ENCODE results near the gene CDK2AP2. TPM values are rescaled to one million over a fixed set of nuclear protein-coding genes. Genes with fewer than 3 reads are reported as not detected.
"Not testable (repeated sequence)": the region's sequence is repeated elsewhere in the genome, so short reads cannot be mapped to it uniquely, and the experiment has no call there.

CDK2AP2 gene
- total RNA-seq, 1 donor from 2014 or later: 55.0 TPM

DNA sequence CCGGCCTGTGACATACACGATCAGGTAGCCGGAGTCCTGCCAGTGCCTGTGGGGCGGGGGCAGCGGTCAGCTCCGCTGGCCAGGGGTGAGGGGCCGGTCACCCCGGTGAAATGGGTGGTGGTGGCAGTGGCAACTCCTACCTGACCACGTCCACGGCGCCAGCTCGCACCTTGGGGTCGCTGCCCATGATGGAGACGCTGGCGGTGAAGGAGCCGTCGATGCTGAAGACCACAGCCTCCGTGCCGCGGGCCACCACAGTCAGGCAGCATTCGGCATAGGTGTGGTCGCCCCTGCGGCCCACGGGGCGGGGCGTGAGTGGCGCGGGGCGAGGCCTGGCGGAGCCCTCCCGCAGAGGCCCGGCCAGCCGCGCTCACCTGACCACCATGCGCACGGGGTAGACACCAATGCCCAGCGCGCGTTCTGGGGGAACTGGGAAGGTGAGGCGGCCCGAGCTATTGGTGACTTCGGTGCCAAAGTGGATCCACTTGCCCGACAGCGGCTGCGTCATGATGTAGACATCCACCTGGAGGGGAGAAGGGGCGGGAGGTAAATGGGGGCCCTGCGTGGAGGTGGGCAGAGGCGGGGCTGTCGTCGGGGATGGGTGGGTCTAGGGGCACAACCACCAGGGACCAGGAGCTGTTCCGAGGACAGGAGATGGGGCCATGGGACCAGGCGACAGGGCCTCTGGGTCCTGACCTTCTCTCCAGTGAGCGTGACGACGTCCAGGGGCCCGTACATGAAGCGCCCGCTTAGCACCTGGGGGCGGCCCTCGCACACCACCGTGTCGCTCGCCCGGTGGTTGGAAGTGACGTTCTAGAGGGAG, 14.2 kb downstream of the CDK2AP2 start:
- intact Hi-C loops (cut with micrococcal nuclease): no loop called here
- DNase-seq: no peak
- no peak for ATAC-seq

DNA sequence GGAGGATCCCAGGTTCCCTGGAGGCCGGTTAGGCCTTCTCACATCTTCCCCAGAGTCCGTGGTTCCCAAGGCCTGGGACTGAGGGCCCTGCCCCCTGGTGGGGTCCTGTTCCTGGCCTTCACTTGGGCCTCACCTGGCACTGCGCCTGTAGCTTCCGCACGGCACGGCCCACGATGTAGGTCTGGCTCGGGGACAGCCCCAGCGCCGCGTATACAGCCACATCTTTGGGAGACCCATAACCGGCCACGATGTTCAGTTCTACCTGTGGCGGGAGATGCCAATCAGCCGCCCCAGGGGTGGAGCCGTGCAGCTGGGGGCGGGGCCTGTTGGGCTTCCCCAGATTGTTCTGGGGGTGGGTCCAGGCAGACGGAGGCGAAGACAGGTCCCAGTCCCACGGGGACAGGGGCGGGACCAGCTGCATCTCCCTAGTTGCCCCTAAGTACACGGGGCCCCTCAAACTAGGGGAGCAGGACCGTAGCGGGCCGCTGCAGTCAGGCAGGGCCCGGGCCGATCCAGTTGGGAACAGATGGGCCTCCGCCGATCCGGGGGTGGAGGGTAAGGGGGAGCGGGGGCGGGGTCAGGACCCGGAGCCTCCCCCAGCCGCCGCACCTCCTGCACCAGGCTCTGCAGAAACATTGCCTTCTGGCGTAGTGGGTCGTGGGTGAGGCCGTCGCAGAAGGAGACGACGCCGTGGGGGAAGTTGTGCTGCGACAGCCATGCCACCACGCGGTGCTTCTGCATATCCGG, 15.0 kb downstream of the CDK2AP2 start:
- intact Hi-C loops (cut with micrococcal nuclease): no loop called here
- no peak for DNase-seq

DNA sequence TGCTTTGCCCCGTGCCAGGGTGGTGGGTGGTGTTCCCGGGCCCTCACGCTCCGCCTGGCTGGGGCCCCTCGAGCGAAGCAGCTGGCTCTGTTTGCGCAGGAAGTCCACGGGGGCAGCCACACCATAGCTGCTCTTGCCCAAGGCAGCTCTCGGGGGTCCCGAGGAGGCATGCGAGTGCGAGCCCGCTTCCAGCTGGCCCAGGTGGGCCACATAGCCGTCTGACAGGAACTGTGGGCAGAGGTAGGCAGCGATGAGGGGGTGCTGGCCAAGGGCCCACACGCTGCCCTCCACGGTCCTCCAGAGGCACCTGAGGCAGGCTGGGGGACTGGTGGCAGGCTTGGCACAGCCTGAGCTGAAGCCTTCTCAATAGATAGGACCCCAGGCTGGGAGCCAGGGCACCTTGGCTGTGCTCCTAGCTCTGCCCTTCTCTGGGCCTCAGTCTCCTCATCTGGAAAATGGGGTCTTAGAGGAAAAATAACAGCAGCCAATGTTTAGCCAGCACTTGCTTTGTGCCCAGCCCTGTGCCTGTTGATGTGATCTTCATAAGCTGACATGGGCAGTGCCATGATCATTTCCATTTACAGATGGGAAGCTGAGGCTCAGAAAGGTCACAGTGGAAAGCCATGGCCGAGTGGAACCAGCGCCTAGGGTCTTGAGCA, 15.8 kb downstream of the CDK2AP2 start:
- ATAC-seq (no peak), DNase-seq (no peak)
- intact Hi-C loops (cut with micrococcal nuclease): no loop called here

More for the DNA sequence above, 15.0 kb downstream of the CDK2AP2 start:
- no peak for ATAC-seq

DNA sequence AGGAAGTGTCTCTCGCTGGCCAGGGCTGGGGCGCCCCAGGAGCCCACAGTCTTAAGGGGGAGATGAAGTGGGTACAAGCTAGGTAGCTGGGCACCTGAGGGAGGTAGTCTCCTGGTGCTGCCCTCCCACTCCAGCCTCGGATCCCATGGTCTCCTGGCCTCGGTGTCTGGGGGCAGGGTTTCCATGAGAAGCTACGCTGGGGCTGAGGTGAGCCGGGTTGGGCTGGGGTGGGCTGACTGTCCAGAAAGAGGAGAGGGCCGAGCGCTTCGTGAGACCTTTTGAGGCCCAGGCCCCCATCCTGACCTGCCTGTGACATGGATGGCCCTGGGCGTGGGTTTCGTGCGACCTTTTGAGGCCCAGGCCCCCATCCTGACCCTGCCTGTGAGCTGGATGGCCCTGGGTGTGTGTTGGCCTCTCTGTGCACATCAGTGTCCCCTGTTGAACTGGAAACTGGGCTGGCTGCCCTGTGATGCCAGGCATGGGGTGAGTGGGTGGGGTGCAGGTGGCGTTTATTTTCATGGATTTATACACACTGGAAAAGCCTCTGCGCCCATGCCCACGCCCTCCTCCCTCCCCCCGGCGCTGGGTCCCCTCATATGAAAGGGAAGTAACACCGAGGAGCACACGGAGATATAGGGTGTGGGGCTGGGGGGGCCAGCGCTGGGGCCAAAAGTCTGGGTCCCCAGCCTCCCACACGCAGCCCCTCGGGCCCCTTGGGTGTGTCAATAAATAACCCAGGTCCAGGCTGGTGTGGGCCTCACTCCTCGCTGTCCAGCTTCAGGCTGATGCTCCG, 16.5 kb downstream of the CDK2AP2 start:
- intact Hi-C loops (cut with micrococcal nuclease): no loop called here
- no peak for ATAC-seq
- no peak for DNase-seq

DNA sequence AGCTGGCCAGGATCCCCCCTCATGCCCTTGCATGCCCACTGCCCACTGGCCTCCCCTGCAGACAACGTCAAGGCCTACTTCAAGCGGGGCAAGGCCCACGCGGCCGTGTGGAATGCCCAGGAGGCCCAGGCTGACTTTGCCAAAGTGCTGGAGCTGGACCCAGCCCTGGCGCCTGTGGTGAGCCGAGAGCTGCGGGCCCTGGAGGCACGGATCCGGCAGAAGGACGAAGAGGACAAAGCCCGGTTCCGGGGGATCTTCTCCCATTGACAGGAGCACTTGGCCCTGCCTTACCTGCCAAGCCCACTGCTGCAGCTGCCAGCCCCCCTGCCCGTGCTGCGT, 17.3 kb downstream of the CDK2AP2 start:
- DNase-seq: no peak
- ATAC-seq: no peak
- intact Hi-C loops (cut with micrococcal nuclease): no loop called here

DNA sequence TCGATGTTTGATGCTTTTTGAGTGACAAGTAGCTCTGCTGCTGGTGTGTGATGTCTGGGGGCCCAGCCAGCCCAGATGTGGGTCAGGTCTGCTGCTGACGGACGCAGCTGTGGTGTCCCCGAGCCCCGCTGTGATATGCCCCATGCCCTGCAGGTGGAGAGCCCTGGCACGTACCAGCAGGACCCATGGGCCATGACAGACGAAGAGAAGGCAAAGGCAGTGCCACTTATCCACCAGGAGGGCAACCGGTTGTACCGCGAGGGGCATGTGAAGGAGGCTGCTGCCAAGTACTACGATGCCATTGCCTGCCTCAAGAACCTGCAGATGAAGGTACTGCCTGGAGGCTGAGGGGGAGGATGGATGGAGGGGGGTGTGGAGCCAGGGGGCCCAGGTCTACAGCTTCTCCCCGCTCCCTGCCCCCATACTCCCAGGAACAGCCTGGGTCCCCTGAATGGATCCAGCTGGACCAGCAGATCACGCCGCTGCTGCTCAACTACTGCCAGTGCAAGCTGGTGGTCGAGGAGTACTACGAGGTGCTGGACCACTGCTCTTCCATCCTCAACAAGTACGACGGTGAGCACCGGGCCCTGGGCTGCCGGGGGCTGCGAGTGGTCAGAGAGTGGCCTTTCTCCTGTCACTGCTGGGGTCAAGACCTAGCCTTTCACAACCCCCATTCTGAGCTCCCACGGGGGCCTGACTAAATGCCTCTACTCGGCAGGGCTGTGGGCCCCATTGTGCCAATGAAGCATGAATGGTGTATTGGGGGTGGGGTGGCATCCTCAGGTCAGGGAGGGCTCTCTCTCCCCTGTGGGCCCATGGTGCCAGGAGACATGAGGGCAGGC, 17.9 kb downstream of the CDK2AP2 start:
- no peak for DNase-seq
- no peak for ATAC-seq

DNA sequence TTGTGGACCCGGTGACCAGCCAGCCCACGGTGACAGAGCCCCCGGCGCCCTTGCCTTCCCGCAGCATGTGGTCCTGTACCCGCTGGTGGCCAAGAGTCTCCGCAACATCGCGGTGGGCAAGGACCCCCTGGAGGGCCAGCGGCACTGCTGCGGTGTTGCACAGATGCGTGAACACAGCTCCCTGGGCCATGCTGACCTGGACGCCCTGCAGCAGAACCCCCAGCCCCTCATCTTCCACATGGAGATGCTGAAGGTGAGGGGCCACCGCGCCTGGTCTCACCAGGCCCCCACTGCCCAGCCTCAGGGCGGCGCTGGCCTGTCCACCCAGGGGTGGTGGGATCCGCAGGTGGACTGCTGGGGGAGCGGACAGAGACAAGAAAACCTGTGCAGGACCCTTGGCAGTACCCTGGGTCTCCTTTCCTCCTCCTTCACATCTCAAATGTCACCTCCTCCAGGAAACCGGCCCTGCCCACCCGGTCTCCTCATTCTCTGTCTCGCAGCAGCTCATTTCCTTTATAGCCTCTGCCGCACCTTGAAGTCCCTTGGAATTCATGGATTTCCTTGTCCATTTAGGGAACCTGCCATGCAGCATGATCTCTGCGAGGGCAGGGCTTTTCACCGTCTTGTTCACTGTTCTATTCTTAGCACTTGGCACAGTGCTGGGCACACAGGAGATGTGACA, 18.6 kb downstream of the CDK2AP2 start:
- intact Hi-C loops (cut with micrococcal nuclease): no loop called here
- no peak for ATAC-seq
- DNase-seq: no peak

More for the DNA sequence above, 17.9 kb downstream of the CDK2AP2 start:
- intact Hi-C loops (cut with micrococcal nuclease): no loop called here

DNA sequence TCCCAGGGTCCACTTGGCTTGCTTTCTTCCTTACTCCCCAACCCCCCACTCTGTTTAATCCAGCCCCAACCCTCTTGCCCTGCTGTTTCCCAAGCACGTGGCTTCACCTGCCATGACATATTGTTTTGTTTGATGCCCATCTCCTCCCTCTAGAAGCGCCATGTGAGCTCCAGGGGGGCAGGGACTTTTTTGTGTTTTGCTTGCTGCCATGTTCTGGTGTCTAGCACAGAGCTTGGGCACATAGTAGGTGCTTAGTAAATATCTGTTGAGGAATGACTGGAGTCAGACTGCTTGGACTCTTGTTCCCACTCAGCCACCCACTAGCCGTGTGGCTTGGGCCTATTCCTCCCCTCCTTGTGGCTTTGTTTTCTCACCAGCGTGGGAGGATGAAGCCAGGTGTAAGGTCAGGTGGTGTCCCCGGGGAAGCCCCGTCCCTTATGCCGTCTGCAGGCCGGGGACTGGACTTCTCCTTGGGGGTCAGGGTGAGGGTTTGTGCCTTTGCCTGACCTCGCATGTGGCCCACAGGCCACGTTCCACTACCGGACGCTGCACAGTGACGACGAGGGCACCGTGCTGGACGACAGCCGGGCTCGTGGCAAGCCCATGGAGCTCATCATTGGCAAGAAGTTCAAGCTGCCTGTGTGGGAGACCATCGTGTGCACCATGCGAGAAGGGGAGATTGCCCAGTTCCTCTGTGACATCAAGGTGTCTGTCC, 21.3 kb downstream of the CDK2AP2 start:
- no peak for ATAC-seq

DNA sequence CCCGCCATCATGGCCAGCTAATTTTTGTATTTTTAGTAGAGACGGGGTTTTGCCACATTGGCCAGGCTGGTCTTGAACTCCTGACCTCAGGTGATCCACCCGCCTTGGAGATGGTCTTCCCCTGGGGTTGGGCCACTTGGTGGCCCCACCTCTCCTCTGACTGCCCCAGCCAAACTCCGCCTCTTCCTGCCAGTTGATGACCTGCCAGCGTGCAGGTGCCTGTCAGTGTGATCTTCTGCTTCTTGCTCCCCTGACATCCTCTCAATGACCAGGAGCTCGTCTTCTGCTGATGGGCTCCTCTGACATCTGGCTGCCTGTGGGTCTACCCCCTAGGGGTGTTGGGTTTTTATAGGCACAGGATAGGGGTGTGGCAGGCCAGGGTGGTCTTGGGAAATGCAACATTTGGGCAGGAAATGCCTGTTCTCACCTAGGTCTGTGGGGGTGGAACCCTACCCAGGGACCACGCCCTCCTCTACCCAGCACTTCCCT, 22.0 kb downstream of the CDK2AP2 start:
- intact Hi-C loops (cut with micrococcal nuclease); ATAC-seq: not testable (repeated sequence)
- DNase-seq: peak; percentile 25

More for the DNA sequence above, 21.3 kb downstream of the CDK2AP2 start:
- intact Hi-C loops (cut with micrococcal nuclease): no loop called here
- DNase-seq: peak; percentile 17

DNA sequence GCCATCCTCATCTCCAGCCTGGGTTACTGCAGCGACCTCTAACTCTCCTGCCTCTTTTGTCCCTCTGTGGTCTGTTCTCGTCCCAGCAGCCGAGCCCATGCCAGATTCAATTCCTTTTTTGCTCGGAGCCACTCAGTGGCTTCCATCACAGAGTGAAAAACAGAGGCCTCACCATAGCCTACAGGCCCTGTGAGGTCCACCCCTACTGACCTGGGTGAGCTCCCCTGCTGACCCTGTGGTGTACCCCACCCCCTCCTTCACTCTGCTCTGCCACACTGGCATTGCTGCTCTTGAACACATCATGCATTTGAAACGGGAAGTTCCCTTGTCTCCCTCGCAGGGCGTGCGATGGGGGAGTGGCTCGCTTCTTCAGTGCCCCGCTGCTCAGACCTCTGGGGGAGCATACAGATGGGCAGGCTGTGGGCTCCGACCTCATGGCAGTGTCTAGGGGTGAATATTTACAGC, 23.1 kb downstream of the CDK2AP2 start:
- intact Hi-C loops (cut with micrococcal nuclease): no loop called here
- no peak for ATAC-seq
- no peak for DNase-seq

DNA sequence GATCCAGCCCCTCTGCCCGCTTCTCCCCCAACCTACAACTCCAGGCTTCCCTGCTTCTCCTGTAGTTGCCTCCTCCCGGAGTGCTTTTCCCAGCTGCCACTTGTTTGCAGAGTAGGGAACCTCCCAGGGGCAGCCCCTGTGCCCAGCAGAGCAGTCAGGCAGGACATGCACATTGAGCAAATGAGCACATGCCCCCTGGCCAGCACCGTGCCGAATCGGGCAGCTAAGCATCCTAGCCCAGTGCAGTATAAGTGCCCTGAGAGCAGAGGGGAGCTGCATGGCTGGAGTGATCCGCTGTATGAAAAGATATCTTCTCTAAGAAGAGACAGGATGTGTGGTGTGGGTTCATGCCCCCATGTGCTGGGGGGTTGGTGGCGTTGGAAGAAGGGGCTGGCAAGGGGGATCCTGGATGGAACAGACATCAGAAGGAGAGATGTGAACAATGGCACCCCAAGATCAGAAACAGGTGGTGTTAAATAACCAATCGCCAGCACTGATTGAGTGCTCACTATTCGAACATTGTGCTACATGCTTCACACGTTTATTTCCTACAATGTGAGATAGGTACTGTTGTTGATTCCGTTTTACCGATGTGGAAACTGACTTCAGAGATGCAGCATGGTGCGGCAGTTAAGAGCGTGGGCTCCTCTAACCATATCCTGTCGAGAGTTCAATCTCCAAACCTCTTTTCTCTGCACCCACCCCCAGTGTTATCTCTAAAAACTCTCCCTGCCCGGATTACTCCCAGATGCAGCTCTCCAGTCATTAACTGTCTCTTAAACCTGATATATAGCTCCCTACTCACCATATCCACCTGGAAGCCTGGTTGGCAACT, 23.9 kb downstream of the CDK2AP2 start:
- DNase-seq (no peak), ATAC-seq (no peak)
- intact Hi-C loops (cut with micrococcal nuclease): no loop called here

DNA sequence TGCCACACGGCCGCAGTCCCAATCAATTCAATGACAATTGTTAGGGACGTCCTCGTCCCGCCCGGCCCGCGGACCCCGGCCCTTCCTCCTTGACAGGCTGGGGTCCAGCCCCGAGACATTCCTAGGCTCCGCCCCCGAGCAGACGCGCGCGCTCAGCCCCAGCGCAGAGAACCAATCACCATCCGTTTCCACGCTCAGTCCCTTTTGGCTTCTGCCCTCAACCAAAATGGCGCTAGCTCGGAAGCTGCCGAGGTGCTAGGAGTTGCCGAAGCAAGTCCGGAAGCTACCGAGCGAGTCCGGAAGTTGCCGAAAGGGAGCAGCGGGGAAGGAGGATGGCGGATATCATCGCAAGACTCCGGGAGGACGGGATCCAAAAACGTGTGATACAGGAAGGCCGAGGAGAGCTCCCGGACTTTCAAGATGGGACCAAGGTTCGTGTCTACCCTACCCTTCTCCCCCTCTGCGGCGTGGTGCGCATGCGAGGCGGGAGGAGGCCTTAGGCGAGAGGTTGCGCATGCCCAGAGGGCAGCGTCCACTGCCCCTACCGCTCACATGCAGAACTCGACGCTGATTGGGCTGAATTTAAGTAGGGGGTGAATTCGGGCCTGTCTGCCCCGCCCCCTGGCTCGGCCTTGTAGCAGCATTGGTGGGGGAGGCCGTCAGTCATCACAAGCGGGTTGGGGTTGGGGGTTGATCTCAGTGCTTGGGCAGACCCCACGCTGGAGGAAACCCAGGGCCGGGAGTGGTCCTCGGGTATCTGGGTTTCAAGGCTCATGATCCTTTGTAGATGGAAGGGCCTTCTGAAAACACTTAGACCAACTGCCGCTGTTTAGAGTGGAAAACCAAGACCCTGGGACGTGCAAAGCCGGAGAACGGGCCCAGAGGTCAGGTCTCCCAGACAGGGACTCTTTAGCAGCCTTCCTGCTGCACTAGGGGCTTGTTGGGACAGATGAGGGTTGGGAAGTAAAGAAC, 24.8 kb downstream of the CDK2AP2 start, which contains the start of gene AIP:
TSS of gene AIP (plus strand) at position 200 of the 972 bp plus-strand sequence. CDS start at position 333, 133 bp downstream.
- peak; percentile 97 for DNase-seq
- peak; percentile 99 for ATAC-seq
- intact Hi-C loops (cut with micrococcal nuclease): no loop called here

DNA sequence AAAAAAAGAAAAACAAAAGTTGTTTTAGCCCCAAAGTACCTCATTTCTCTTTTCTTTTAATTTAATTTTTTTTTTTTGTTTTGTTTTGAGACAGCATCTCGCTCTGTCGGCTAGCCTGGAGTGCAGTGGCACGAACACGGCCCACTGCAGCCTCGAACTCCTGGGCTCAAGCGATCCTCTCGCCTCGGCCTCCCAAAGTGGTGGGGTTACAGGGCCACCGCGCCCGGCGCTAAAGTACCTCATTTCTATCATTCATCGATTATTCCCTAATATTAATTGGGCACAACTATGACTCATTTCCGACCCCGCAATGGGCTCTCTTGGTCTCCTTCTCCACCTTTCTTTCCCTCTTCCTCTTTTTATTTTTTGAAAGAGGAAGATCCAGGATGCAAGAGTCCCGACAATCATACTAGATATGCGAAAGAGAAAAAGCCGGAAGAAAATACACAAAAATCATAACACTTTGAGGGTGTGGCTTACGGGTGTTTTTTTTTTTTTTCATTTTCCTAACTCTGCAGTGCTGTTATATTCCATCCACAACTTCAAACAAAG, 25.6 kb downstream of the CDK2AP2 start:
- ATAC-seq (peak; percentile 8), DNase-seq (no peak)
- intact Hi-C loops (cut with micrococcal nuclease): no loop called here

DNA sequence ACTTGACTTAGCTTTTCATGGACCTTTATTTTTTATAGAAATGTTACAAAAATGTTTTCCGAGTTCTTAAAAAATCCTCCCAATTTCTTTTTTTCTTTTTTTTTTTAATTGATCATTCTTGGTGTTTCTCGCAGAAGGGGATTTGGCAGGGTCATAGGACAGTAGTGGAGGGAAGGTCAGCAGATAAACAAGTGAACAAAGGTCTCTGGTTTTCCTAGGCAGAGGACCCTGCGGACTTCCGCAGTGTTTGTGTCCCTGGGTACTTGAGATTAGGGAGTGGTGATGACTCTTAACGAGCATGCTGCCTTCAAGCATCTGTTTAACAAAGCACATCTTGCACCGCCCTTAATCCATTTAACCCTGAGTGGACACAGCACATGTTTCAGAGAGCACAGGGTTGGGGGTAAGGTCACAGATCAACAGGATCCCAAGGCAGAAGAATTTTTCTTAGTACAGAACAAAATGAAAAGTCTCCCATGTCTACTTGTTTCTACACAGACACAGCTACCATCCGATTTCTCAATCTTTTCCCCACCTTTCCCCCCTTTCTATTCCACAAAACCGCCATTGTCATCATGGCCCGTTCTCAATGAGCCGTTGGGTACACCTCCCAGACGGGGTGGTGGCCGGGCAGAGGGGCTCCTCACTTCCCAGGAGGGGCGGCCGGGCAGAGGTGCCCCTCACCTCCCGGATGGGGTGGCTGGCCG, 30.5 kb downstream of the CDK2AP2 start:
- ATAC-seq; intact Hi-C loops (cut with micrococcal nuclease); DNase-seq: not testable (repeated sequence)
